ENCODE data around the gene AAMP.
A peak's percentile ranks its signal among the peaks of the same experiment; 100 is the strongest.

DNA sequence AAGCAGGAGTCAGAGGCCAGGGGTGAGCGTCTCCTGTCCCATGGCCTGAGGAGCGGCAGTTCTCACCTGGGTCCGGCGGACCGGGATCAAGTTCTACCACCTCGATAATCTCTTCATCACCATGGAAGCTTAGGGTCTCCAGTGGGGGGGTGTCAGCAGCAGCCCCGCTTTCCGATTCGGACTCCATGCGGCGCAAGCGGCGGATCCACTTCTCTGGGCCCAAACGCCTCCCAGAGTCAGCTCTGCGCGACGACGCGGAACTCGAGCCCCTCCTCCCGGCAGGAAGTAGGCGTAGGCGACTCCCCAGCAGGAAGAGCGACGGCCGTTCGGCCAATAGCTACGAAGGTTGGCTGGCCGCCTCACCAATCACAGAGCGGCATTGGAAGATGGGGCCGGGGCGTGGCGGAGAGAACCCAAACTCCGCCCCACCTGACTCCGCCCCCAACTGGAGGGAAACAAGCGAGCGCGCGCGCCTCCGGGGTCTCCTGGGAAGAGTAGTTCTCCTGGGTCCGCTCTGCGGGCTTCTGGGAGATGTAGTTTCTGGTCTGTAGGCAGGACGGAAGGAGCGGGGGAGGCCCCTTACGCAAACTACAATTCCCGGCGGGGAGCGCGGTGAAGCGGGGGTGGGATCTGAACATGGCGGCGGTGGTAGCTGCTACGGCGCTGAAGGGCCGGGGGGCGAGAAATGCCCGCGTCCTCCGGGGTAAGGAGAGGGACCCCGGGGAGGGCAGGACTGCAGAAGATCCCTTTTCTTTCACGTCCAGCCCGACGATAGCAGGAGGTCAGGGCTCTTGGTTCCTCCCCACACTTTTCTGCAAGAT, at the start of gene AAMP, which contains the start of gene PNKD:
- TF ChIP-seq, protein P1, sequence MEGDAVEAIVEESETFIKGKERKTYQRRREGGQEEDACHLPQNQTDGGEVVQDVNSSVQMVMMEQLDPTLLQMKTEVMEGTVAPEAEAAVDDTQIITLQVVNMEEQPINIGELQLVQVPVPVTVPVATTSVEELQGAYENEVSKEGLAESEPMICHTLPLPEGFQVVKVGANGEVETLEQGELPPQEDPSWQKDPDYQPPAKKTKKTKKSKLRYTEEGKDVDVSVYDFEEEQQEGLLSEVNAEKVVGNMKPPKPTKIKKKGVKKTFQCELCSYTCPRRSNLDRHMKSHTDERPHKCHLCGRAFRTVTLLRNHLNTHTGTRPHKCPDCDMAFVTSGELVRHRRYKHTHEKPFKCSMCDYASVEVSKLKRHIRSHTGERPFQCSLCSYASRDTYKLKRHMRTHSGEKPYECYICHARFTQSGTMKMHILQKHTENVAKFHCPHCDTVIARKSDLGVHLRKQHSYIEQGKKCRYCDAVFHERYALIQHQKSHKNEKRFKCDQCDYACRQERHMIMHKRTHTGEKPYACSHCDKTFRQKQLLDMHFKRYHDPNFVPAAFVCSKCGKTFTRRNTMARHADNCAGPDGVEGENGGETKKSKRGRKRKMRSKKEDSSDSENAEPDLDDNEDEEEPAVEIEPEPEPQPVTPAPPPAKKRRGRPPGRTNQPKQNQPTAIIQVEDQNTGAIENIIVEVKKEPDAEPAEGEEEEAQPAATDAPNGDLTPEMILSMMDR (IDR thresholded peaks at IDR 0.05), result peak in 4 of 7 experiments; percentile 22 to 37 (median 24)
- TF ChIP-seq POLR2A (IDR thresholded peaks at IDR 0.05), result peak; percentile 54 to 86 (median 84)
